IMR-90 (cell line): ENCODE data around the gene NOS3. TPM values are rescaled to one million over a fixed set of nuclear protein-coding genes. Genes with fewer than 3 reads are reported as not detected.

Source experiments
- ATAC-seq: fragments of 200-7000 bp; cut with Tn5 transposase; 2 replicates; pipeline ENCODE4 v1.9.1; 2020; ENCODE audit warnings: low read depth, mild to moderate bottlenecking, moderate library complexity
- BruUV-seq: library from RNA; stranded (reverse); fragments of 400-500 nt; replicated peaks from 2 replicates; lab custom pipeline; 2021; lab: Mats Ljungman, UMichigan
- CTCF ChIA-PET: fragments of 300-600 bp; formaldehyde crosslinking; extraction: SDS; loops from one replicate; lab custom pipeline; 2021; ENCODE audit warnings: antibody characterized with exemption; lab: Yijun Ruan, JAX
- POLR2A ChIA-PET: fragments of 300-600 bp; sonication (Branson Sonifier 250); formaldehyde crosslinking; loops from one replicate; lab custom pipeline; 2022; ENCODE audit warnings: antibody characterized with exemption; ENCODE audit not compliant: unreplicated experiment; lab: Charles Lee
- DNase-seq: peaks from one replicate; pipeline ENCODE4 v3.0.0; 2013
- H2AFZ ChIP-seq: replicated peaks from 2 replicates; pipeline ENCODE3; 2013; ENCODE audit warnings: low read length, mild to moderate bottlenecking; ENCODE audit not compliant: poor library complexity
- H2AK5ac ChIP-seq: 2 replicates; pipeline ENCODE4 v1.6.1; 2013; ENCODE audit warnings: low read depth, low read length, inconsistent platforms
- H2AK9ac ChIP-seq: replicated peaks from 2 replicates; pipeline ENCODE3; 2013; ENCODE audit warnings: mild to moderate bottlenecking, low read depth, low read length, moderate library complexity; ENCODE audit not compliant: poor library complexity
- H2BK120ac ChIP-seq: 2 replicates; pipeline ENCODE4 v1.6.1; 2013; ENCODE audit warnings: low read depth, low read length, inconsistent platforms
- H2BK15ac ChIP-seq: 3 replicates; pipeline ENCODE4 v1.6.1; 2013; ENCODE audit warnings: low read depth, low read length, inconsistent platforms
- H2BK20ac ChIP-seq: 2 replicates; pipeline ENCODE4 v1.6.1; 2013; ENCODE audit warnings: low read depth, mild to moderate bottlenecking, inconsistent platforms, low read length, moderate library complexity
- H2BK5ac ChIP-seq: 2 replicates; pipeline ENCODE4 v1.6.1; 2013; ENCODE audit warnings: mild to moderate bottlenecking, low read depth, low read length, inconsistent platforms; ENCODE audit not compliant: poor library complexity, severe bottlenecking
- H3K14ac ChIP-seq: replicated peaks from 2 replicates; pipeline ENCODE4 v1.6.1; 2013; ENCODE audit warnings: low read depth, low read length, inconsistent platforms
- H3K18ac ChIP-seq: 2 replicates; pipeline ENCODE4 v1.6.1; 2013; ENCODE audit warnings: low read depth, low read length, control low read depth
- H3K23ac ChIP-seq: 2 replicates; pipeline ENCODE4 v1.6.1; 2013; ENCODE audit warnings: low read depth, low read length, inconsistent platforms
- H3K27ac ChIP-seq: 2 replicates; pipeline ENCODE4 v1.5.1; 2013; ENCODE audit warnings: mild to moderate bottlenecking, control low read depth, low read length; ENCODE audit not compliant: insufficient read depth
- H3K27me3 ChIP-seq: 2 replicates; pipeline ENCODE4 v1.6.1; 2013; ENCODE audit warnings: low read length; ENCODE audit not compliant: control insufficient read depth, insufficient read depth
- H3K36me3 ChIP-seq: 2 replicates; pipeline ENCODE4 v1.6.1; 2013; ENCODE audit warnings: low read length, mixed read lengths; ENCODE audit not compliant: control insufficient read depth, insufficient read depth
- H3K4ac ChIP-seq: 2 replicates; pipeline ENCODE4 v1.6.1; 2013; ENCODE audit warnings: low read depth, low read length, inconsistent platforms
- H3K4me1 ChIP-seq: 2 replicates; pipeline ENCODE4 v1.6.1; 2013; ENCODE audit warnings: low read length, mixed read lengths; ENCODE audit not compliant: control insufficient read depth, insufficient read depth
- H3K4me2 ChIP-seq: 2 replicates; pipeline ENCODE4 v1.6.1; 2013; ENCODE audit warnings: low read depth, mild to moderate bottlenecking, control low read depth, low read length, moderate library complexity
- H3K4me3 ChIP-seq: 2 replicates; pipeline ENCODE4 v1.5.1; 2013; ENCODE audit warnings: low read depth, mild to moderate bottlenecking, control low read depth, low read length, moderate library complexity; ENCODE audit not compliant: insufficient read depth
- H3K56ac ChIP-seq: 2 replicates; pipeline ENCODE4 v1.6.1; 2013; ENCODE audit warnings: low read length, inconsistent platforms; ENCODE audit not compliant: insufficient read depth; ENCODE audit errors: extremely low read depth
- H3K79me1 ChIP-seq, 2 experiments: 2 replicates each; pipeline ENCODE4 v1.6.1; 2013; ENCODE audit warnings: low read length in 2 of 2, inconsistent platforms in 1 of 2, low read depth in 1 of 2
- H3K9ac ChIP-seq: 2 replicates; pipeline ENCODE4 v1.6.1; 2013; ENCODE audit warnings: low read depth, low read length, control low read depth
- H3K9me1 ChIP-seq: 2 replicates; pipeline ENCODE4 v1.6.1; 2013; ENCODE audit warnings: low read length, inconsistent platforms; ENCODE audit not compliant: insufficient read depth
- H3K9me3 ChIP-seq: 2 replicates; pipeline ENCODE4 v1.6.1; 2013; ENCODE audit warnings: low read length; ENCODE audit not compliant: control insufficient read depth, insufficient read depth
- H4K20me1 ChIP-seq: 2 replicates; pipeline ENCODE4 v1.6.1; 2013; ENCODE audit warnings: low read length, inconsistent platforms; ENCODE audit not compliant: insufficient read depth
- H4K5ac ChIP-seq: 2 replicates; pipeline ENCODE4 v1.6.1; 2013; ENCODE audit warnings: mild to moderate bottlenecking, low read depth, low read length, control low read depth
- H4K8ac ChIP-seq, 2 experiments: 2 replicates each; pipeline ENCODE4 v1.6.1; 2013; ENCODE audit warnings: low read depth in 2 of 2, low read length in 2 of 2, control low read depth in 1 of 2, inconsistent platforms in 1 of 2
- H4K91ac ChIP-seq: 2 replicates; pipeline ENCODE4 v1.6.1; 2013; ENCODE audit warnings: low read depth, low read length, inconsistent platforms; ENCODE audit not compliant: insufficient read depth
- BHLHE40 ChIP-seq: fragments of 150-350 bp; IDR thresholded peaks from 2 replicates; pipeline ENCODE4 v1.6.1; 2016; ENCODE audit warnings: mild to moderate bottlenecking, low read depth, low read length
- CHD1 ChIP-seq: IDR thresholded peaks from 2 replicates; pipeline ENCODE4 v1.6.1; 2012; ENCODE audit warnings: low read depth, low read length, improper control_type of control experiment
- CTCF ChIP-seq: conservative IDR thresholded peaks from 2 replicates; pipeline ENCODE4 v1.5.1; 2012; ENCODE audit warnings: mild to moderate bottlenecking, low read depth, low read length, improper control_type of control experiment
- ELK1 ChIP-seq: fragments of 150-350 bp; IDR thresholded peaks from 2 replicates; pipeline ENCODE4 v1.6.1; 2016; ENCODE audit warnings: low read depth, mild to moderate bottlenecking, low read length, moderate library complexity, borderline replicate concordance
- POLR2A ChIP-seq: IDR thresholded peaks from 2 replicates; pipeline ENCODE4 v1.6.1; 2012; ENCODE audit warnings: mild to moderate bottlenecking, low read depth, low read length
- RFX5 ChIP-seq: IDR thresholded peaks from 2 replicates; pipeline ENCODE4 v1.8.0; 2012; ENCODE audit warnings: low read depth, mild to moderate bottlenecking, low read length, moderate library complexity
- WGBS, 2 experiments: methylation state at CpG; one replicate each; pipeline versions ENCODE4 v1.1.5 to v1.1.7; 2013; ENCODE audit warnings: missing lambda C conversion rate in 2 of 2; ENCODE audit not compliant: insufficient read length in 1 of 2; ENCODE audit errors: extremely low coverage in 2 of 2; 5-methylcytosine and 5-hydroxymethylcytosine counted together
- dilution Hi-C: fragments of 300-500 bp; cut with HindIII; formaldehyde crosslinking; loops from one replicate; pipeline ENCODE4 v1.14.3; 2018; ENCODE audit warnings: low sequenced_read_pairs; ENCODE audit not compliant: unreplicated experiment
- in situ Hi-C: fragments of 300-500 bp; cut with MboI; formaldehyde crosslinking; loops from 3 replicates; pipeline ENCODE4 v1.14.3; 2019; ENCODE audit warnings: low sequenced_read_pairs, inconsistent platforms, mixed read lengths
- intact Hi-C: fragments of 100-400 bp; cut with micrococcal nuclease; formaldehyde crosslinking; loops from 2 replicates; pipeline ENCODE4 v1.10.0; 2022
- polyA plus RNA-seq, 3 experiments: library from polyadenylated mRNA; depleted of rRNA; stranded (reverse); fragments of >200 nt; gene quantifications; 2 replicates each; pipeline ENCODE4 v1.2.3, GENCODE V29; 2012; ENCODE audit warnings: low replicate concordance in 1 of 3
- total RNA-seq: library from RNA; depleted of rRNA; stranded (reverse); fragments of >200 nt; gene quantifications from 2 replicates; pipeline ENCODE4 v1.2.3, GENCODE V29; 2012

Gene NOS3
- total and polyA plus RNA-seq, 2 of the 4 experiments (the other 2 are of a cell fraction) = 0.72 to 2.0 TPM

GRCh38 chr7:151056666-151057505, 66.1 kb downstream of the NOS3 start:
- H2BK120ac ChIP-seq = no peak overlapping the region
- intact Hi-C loops = no loop called here
- H4K20me1 ChIP-seq = peaks cover 7% of the 10 kb centered on the region; the same call in 1 of the 2 replicates
- dilution Hi-C loops = no loop called here
- peak overlapping the region; percentile 67 for H3K4me3 ChIP-seq
- peak overlapping the region; percentile 94 for H2AK9ac ChIP-seq
- no peaks in the 10 kb centered on the region for H3K36me3 ChIP-seq
- H3K9me1 ChIP-seq = peaks cover 8% of the 10 kb centered on the region; the same call in 1 of the 2 replicates
- peak overlapping the region; percentile 10; the same call in 1 of the 2 replicates for H3K56ac ChIP-seq
- H2BK15ac ChIP-seq = no peak overlapping the region
- no peak overlapping the region for H2BK5ac ChIP-seq
- H3K4me2 ChIP-seq = peak overlapping the region; percentile 81
- no peak overlapping the region for H2BK20ac ChIP-seq
- ChIA-PET CTCF (interaction anchor here (0.8 kb wide), 1 partner anchor 1769 kb away, joined by 3 read pairs; no protein-coding TSS in a partner anchor), POLR2A (no interaction called here)
- peak overlapping the region; percentile 76 for H3K4ac ChIP-seq
- peak overlapping the region; percentile 88 for H3K9ac ChIP-seq
- 26% methylated on average over 10 of the region's 29 CpGs; no CpG with 5 or more reads in 1 of the 2 experiments for WGBS, 2 experiments
- no peaks in the 10 kb centered on the region for H3K27me3 ChIP-seq
- H3K14ac ChIP-seq = peak overlapping the region; percentile 92; the same call in 1 of the 2 replicates
- H3K9me3 ChIP-seq = no peaks in the 10 kb centered on the region
- ATAC-seq (no peak), DNase-seq (no peak)
- peak overlapping the region; percentile 78; the same call in 1 of the 2 replicates for H2AK5ac ChIP-seq
- TF ChIP-seq CHD1 (no peak), ELK1 (no peak), POLR2A (no peak), RFX5 (no peak), BHLHE40 (no peak), CTCF (no peak)
- peak overlapping the region; percentile 92 for H2AFZ ChIP-seq
- H3K23ac ChIP-seq = peak overlapping the region; percentile 82; the same call in 1 of the 2 replicates
- in situ Hi-C loops = no loop called here
- H4K8ac ChIP-seq = peak overlapping the region; percentile 90
- peaks cover 31% of the 10 kb centered on the region for H3K4me1 ChIP-seq
- peak overlapping the region; percentile 45 for H3K27ac ChIP-seq
- peak overlapping the region; percentile 17; the same call in 1 of the 2 replicates for H4K5ac ChIP-seq
- no peak overlapping the region for H3K18ac ChIP-seq
- BruUV-seq = no TSS peak
- peak overlapping the region; percentile 77 for H4K91ac ChIP-seq
- H3K79me1 ChIP-seq = peaks cover 14 to 45% of the 10 kb centered on the region in 2 experiments
